Measurements from ENCODE around the gene CENPP. TPM values are rescaled to one million over a fixed set of nuclear protein-coding genes. Genes with fewer than 3 reads are reported as not detected.

The CENPP gene
- total RNA-seq, 1 donor from 2014 or later: 5.7 TPM

- peaks cover 5% of the 10 kb centered on the region for H3K4me1 Mint-ChIP-seq (ENCODE audit: low read depth, unreplicated experiment)
- no peaks in the 10 kb centered on the region for H3K36me3 Mint-ChIP-seq (ENCODE audit: unreplicated experiment)
- peaks cover 3% of the 10 kb centered on the region for H3K9me3 Mint-ChIP-seq (ENCODE audit: unreplicated experiment)
- DNase-seq: no peak
- no peak overlapping the region for H3K27ac Mint-ChIP-seq (ENCODE audit: unreplicated experiment)
- no peak overlapping the region for H3K4me3 Mint-ChIP-seq (ENCODE audit: unreplicated experiment)
- no peaks in the 10 kb centered on the region for H3K27me3 Mint-ChIP-seq (ENCODE audit: unreplicated experiment)
- TF ChIP-seq CTCF (IDR thresholded peaks at IDR 0.05; ENCODE audit: partially characterized antibody, unreplicated experiment): no peak
Observed at GRCh38 chr9:92525306-92525705, 199.6 kb downstream of the CENPP start.

GRCh38 chr9:92527291-92527828, 201.6 kb downstream of the CENPP start:
- Mint-ChIP-seq H3K9me3 (ENCODE audit: unreplicated experiment) (peaks cover 3% of the 10 kb centered on the region), H3K27me3 (ENCODE audit: unreplicated experiment) (no peaks in the 10 kb centered on the region), H3K27ac (ENCODE audit: unreplicated experiment) (no peak overlapping the region), H3K36me3 (ENCODE audit: unreplicated experiment) (peaks cover 2% of the 10 kb centered on the region), H3K4me3 (ENCODE audit: unreplicated experiment) (no peak overlapping the region), H3K4me1 (ENCODE audit: low read depth, unreplicated experiment) (peaks cover 5% of the 10 kb centered on the region)
- DNase-seq: no peak
- TF ChIP-seq CTCF (IDR thresholded peaks at IDR 0.05; ENCODE audit: partially characterized antibody, unreplicated experiment): no peak

GRCh38 chr9:92527832-92528521, 202.2 kb downstream of the CENPP start:
- H3K27ac Mint-ChIP-seq (ENCODE audit: unreplicated experiment): no peak overlapping the region
- H3K4me1 Mint-ChIP-seq (ENCODE audit: low read depth, unreplicated experiment): peaks cover 5% of the 10 kb centered on the region
- no peak for TF ChIP-seq CTCF (IDR thresholded peaks at IDR 0.05; ENCODE audit: partially characterized antibody, unreplicated experiment)
- no peak for DNase-seq
- peaks cover 4% of the 10 kb centered on the region for H3K36me3 Mint-ChIP-seq (ENCODE audit: unreplicated experiment)
- no peak overlapping the region for H3K4me3 Mint-ChIP-seq (ENCODE audit: unreplicated experiment)
- H3K27me3 Mint-ChIP-seq (ENCODE audit: unreplicated experiment): no peaks in the 10 kb centered on the region
- H3K9me3 Mint-ChIP-seq (ENCODE audit: unreplicated experiment): peaks cover 3% of the 10 kb centered on the region

GRCh38 chr9:92528522-92528849, 202.7 kb downstream of the CENPP start:
- no peak for TF ChIP-seq CTCF (IDR thresholded peaks at IDR 0.05; ENCODE audit: partially characterized antibody, unreplicated experiment)
- Mint-ChIP-seq H3K4me3 (ENCODE audit: unreplicated experiment) (no peak overlapping the region), H3K36me3 (ENCODE audit: unreplicated experiment) (peaks cover 9% of the 10 kb centered on the region), H3K4me1 (ENCODE audit: low read depth, unreplicated experiment) (peaks cover 5% of the 10 kb centered on the region), H3K9me3 (ENCODE audit: unreplicated experiment) (peaks cover 6% of the 10 kb centered on the region), H3K27ac (ENCODE audit: unreplicated experiment) (no peak overlapping the region), H3K27me3 (ENCODE audit: unreplicated experiment) (no peaks in the 10 kb centered on the region)
- no peak for DNase-seq

GRCh38 chr9:92529124-92529523, 203.4 kb downstream of the CENPP start:
- TF ChIP-seq CTCF (IDR thresholded peaks at IDR 0.05; ENCODE audit: partially characterized antibody, unreplicated experiment): no peak

More at GRCh38 chr9:92529124-92529523, 203.4 kb downstream of the CENPP start:
- no peak overlapping the region for H3K27ac Mint-ChIP-seq (ENCODE audit: unreplicated experiment)
- H3K4me1 Mint-ChIP-seq (ENCODE audit: low read depth, unreplicated experiment): peaks cover 5% of the 10 kb centered on the region
- H3K4me3 Mint-ChIP-seq (ENCODE audit: unreplicated experiment): no peak overlapping the region
- no peak for DNase-seq
- H3K9me3 Mint-ChIP-seq (ENCODE audit: unreplicated experiment): peaks cover 6% of the 10 kb centered on the region
- H3K36me3 Mint-ChIP-seq (ENCODE audit: unreplicated experiment): peaks cover 9% of the 10 kb centered on the region
- H3K27me3 Mint-ChIP-seq (ENCODE audit: unreplicated experiment): no peaks in the 10 kb centered on the region
